OCI-LY3 (cell line): ENCODE data around the gene CAPZA2.

Source experiments
- EZH2phosphoT487 ChIP-seq: fragments of 200-600 bp; shearing (Covaris generic); IDR thresholded peaks from 2 replicates; pipeline ENCODE4 v1.6.1; 2018; ENCODE audit warnings: antibody characterized with exemption, mixed run types, low read depth
- TF ChIP-seq, protein P1 (sequence below): fragments of 200-600, 300-600 bp; sonication (generic); IDR thresholded peaks from 2 replicates; pipeline ENCODE4 v1.5.1; 2014; ENCODE audit warnings: antibody characterized with exemption, low read length, low read depth

DNA sequence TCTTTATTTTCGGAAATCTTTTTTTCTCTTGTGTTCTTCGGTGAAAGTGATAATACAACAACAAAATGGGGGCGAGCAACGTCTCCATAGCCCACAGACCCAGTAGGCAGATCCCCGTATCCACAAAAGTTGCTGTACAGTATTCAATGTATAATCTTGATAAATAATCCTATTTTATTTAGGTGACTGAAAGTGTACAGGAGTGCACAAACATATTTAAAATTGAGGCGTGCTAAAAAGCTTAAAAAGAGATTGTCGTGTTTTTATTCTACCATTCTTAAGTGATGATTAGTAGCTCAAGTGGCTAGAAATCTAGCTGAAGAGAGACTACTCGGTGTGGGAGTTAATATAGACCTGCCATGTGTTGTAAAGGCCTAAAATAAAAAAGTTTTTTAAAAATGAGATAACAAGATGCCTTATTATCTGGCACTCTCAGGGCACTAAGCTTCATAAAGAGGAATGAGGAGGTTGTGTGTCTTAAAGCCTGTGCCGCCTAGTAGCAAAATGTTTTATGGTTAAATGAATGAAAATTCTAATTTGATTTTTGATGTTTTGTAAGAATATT, 1.6 kb downstream of the CAPZA2 start:
- TF ChIP-seq, protein P1, sequence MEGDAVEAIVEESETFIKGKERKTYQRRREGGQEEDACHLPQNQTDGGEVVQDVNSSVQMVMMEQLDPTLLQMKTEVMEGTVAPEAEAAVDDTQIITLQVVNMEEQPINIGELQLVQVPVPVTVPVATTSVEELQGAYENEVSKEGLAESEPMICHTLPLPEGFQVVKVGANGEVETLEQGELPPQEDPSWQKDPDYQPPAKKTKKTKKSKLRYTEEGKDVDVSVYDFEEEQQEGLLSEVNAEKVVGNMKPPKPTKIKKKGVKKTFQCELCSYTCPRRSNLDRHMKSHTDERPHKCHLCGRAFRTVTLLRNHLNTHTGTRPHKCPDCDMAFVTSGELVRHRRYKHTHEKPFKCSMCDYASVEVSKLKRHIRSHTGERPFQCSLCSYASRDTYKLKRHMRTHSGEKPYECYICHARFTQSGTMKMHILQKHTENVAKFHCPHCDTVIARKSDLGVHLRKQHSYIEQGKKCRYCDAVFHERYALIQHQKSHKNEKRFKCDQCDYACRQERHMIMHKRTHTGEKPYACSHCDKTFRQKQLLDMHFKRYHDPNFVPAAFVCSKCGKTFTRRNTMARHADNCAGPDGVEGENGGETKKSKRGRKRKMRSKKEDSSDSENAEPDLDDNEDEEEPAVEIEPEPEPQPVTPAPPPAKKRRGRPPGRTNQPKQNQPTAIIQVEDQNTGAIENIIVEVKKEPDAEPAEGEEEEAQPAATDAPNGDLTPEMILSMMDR, result no peak
- no peak for TF ChIP-seq EZH2phosphoT487
